Mesendoderm (in vitro differentiated cells): ENCODE measurements around the gene OTUD3.

Experiments used
- DNase-seq: peaks from one replicate; pipeline ENCODE4 v3.0.0; 2013
- H2AK5ac ChIP-seq: 2 replicates; pipeline ENCODE4 v1.6.1; 2013; ENCODE audit warnings: low read length, inconsistent platforms
- H2BK120ac ChIP-seq: 2 replicates; pipeline ENCODE4 v1.6.1; 2013; ENCODE audit warnings: low read depth, mild to moderate bottlenecking, low read length, moderate library complexity, mixed read lengths
- H2BK15ac ChIP-seq: replicated peaks from 2 replicates; pipeline ENCODE4 v1.6.1; 2013; ENCODE audit warnings: low read depth, mild to moderate bottlenecking, moderate library complexity
- H2BK5ac ChIP-seq: 2 replicates; pipeline ENCODE4 v1.6.1; 2013; ENCODE audit warnings: low read length, inconsistent platforms
- H3K18ac ChIP-seq: 2 replicates; pipeline ENCODE4 v1.6.1; 2013; ENCODE audit warnings: mild to moderate bottlenecking, low read length, mixed read lengths
- H3K23ac ChIP-seq: one replicate; pipeline ENCODE4 v1.6.1; 2013; ENCODE audit warnings: low read length
- H3K27ac ChIP-seq: 2 replicates; pipeline ENCODE4 v1.5.1; 2013; ENCODE audit warnings: low read depth, mild to moderate bottlenecking, inconsistent platforms, low read length, moderate library complexity
- H3K27me3 ChIP-seq: 2 replicates; pipeline ENCODE4 v1.6.1; 2013; ENCODE audit warnings: low read length, control low read depth, mild to moderate bottlenecking, inconsistent platforms; ENCODE audit not compliant: insufficient read depth, poor library complexity
- H3K36me3 ChIP-seq: 2 replicates; pipeline ENCODE4 v1.6.1; 2013; ENCODE audit warnings: low read length, inconsistent platforms; ENCODE audit not compliant: control insufficient read depth, insufficient read depth
- H3K4ac ChIP-seq: one replicate; pipeline ENCODE4 v1.6.1; 2013; ENCODE audit warnings: low read depth, mild to moderate bottlenecking, low read length, moderate library complexity
- H3K4me1 ChIP-seq: 2 replicates; pipeline ENCODE4 v1.6.1; 2013; ENCODE audit warnings: low read depth, low read length, inconsistent platforms; ENCODE audit not compliant: control insufficient read depth
- H3K4me2 ChIP-seq: 2 replicates; pipeline ENCODE4 v1.6.1; 2013; ENCODE audit warnings: low read length
- H3K4me3 ChIP-seq: 2 replicates; pipeline ENCODE4 v1.5.1; 2013; ENCODE audit warnings: mild to moderate bottlenecking, low read length
- H3K56ac ChIP-seq: one replicate; pipeline ENCODE4 v1.6.1; 2013; ENCODE audit warnings: low read length
- H3K79me1 ChIP-seq: 2 replicates; pipeline ENCODE4 v1.6.1; 2013; ENCODE audit warnings: low read length, inconsistent platforms
- H3K79me2 ChIP-seq: 2 replicates; pipeline ENCODE4 v1.6.1; 2013; ENCODE audit warnings: mild to moderate bottlenecking, low read length; ENCODE audit not compliant: control insufficient read depth, insufficient read depth
- H3K9ac ChIP-seq: 2 replicates; pipeline ENCODE4 v1.6.1; 2013; ENCODE audit warnings: low read length, inconsistent platforms
- H4K5ac ChIP-seq: one replicate; pipeline ENCODE4 v1.6.1; 2013; ENCODE audit warnings: low read length
- H4K8ac ChIP-seq: one replicate; pipeline ENCODE4 v1.6.1; 2013; ENCODE audit warnings: low read depth, mild to moderate bottlenecking, control low read depth, low read length, moderate library complexity
- WGBS: extraction: QIAGEN DNeasy Blood & Tissue Kit; methylation state at CpG from one replicate; pipeline ENCODE4 v1.1.7; 2013; ENCODE audit warnings: low lambda C conversion rate, missing lambda C conversion rate; ENCODE audit not compliant: insufficient coverage; ENCODE audit errors: extremely low coverage; 5-methylcytosine and 5-hydroxymethylcytosine counted together

Gene OTUD3

DNA sequence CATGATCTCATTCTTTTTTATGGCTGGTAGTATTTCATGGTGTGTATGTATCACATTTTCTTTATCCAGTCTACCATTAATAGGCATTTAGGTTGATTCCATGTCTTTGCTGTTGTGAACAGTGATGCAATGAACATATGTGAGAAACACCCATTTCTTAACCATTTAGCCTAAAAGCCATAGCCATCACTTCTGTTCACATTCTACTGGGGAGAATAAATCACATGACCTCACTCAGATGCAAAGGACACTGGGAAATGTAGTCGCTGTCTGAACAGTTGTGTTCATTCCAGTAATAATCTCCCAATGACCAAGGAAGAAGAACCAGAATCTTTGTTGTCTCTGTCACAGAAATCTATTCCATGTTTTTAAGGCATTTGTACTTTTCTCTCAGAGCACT lies 56.3 kb downstream of the OTUD3 start:
- H3K9ac ChIP-seq, result no peak overlapping the region
- WGBS, result no CpG with 5 or more reads among the region's 1 CpG
- H2BK15ac ChIP-seq, result no peak overlapping the region
- no peaks in the 10 kb centered on the region for H3K27me3 ChIP-seq
- H2AK5ac ChIP-seq, result no peak overlapping the region
- no peak overlapping the region for H3K4ac ChIP-seq
- H4K8ac ChIP-seq, result no peak overlapping the region
- H3K4me3 ChIP-seq, result no peak overlapping the region
- H3K36me3 ChIP-seq, result no peaks in the 10 kb centered on the region
- no peak overlapping the region for H3K18ac ChIP-seq
- no peak overlapping the region for H2BK120ac ChIP-seq
- no peaks in the 10 kb centered on the region for H3K4me1 ChIP-seq
- H3K27ac ChIP-seq, result no peak overlapping the region
- DNase-seq, result no peak
- no peaks in the 10 kb centered on the region for H3K79me1 ChIP-seq
- H4K5ac ChIP-seq, result no peak overlapping the region
- H2BK5ac ChIP-seq, result no peak overlapping the region
- no peak overlapping the region for H3K23ac ChIP-seq
- no peaks in the 10 kb centered on the region for H3K79me2 ChIP-seq
- H3K4me2 ChIP-seq, result no peak overlapping the region
- H3K56ac ChIP-seq, result no peak overlapping the region

DNA sequence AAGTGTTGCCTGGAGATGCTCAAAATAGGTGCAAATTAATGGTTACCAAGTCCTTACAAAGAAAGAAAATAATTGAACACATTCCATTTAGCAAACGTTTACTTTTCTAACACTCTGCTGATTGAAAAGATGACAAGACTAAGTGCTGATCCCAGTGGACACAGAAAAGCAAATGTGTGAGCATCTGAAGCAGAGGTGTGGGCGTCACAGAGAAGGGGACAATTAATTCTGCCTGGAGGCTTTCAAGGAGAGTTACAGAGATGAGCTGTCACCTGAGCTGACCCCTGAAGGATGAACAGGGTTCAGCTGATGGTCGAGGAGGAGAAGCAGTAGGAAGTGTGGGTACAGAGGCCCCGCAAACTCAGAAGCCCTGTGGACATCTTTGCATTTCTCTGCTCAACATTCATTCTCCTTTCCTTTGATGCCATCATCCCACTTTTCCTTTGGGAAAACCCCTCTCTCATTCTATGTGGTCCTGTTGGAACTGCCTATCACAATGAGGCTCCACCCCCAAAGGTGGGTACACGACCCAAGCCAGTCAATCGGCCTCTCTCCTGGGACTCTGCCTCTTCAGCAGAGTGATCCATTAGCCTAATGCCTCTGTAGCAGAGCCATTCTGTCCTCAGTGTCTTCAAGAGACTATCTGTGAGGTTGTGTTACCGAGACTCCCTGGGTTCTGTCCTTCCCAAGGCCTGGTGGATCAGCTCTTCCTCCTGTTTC lies 58.5 kb downstream of the OTUD3 start:
- no CpG with 5 or more reads among the region's 7 CpGs for WGBS
- H3K4ac ChIP-seq, result no peak overlapping the region
- H2BK5ac ChIP-seq, result no peak overlapping the region
- no peak overlapping the region for H3K4me3 ChIP-seq
- no peaks in the 10 kb centered on the region for H3K79me1 ChIP-seq
- no peaks in the 10 kb centered on the region for H3K79me2 ChIP-seq
- no peak overlapping the region for H4K5ac ChIP-seq
- H2BK15ac ChIP-seq, result no peak overlapping the region
- no peak overlapping the region for H3K18ac ChIP-seq
- no peak for DNase-seq
- H4K8ac ChIP-seq, result no peak overlapping the region
- no peaks in the 10 kb centered on the region for H3K4me1 ChIP-seq
- H3K27ac ChIP-seq, result no peak overlapping the region
- H3K36me3 ChIP-seq, result no peaks in the 10 kb centered on the region
- no peak overlapping the region for H3K9ac ChIP-seq
- no peak overlapping the region for H2BK120ac ChIP-seq
- H3K56ac ChIP-seq, result no peak overlapping the region
- H2AK5ac ChIP-seq, result no peak overlapping the region
- H3K27me3 ChIP-seq, result no peaks in the 10 kb centered on the region
- no peak overlapping the region for H3K23ac ChIP-seq
- no peak overlapping the region for H3K4me2 ChIP-seq

- Histone ChIP-seq H4K8ac (no peak overlapping the region), H3K18ac (no peak overlapping the region), H3K36me3 (no peaks in the 10 kb centered on the region), H3K4me2 (no peak overlapping the region), H3K79me1 (no peaks in the 10 kb centered on the region), H3K79me2 (no peaks in the 10 kb centered on the region), H3K4me1 (no peaks in the 10 kb centered on the region), H2BK5ac (no peak overlapping the region), H2AK5ac (no peak overlapping the region), H3K4me3 (no peak overlapping the region), H2BK120ac (no peak overlapping the region), H3K9ac (no peak overlapping the region), H3K27me3 (no peaks in the 10 kb centered on the region), H2BK15ac (no peak overlapping the region), H3K56ac (no peak overlapping the region), H3K23ac (no peak overlapping the region), H3K4ac (no peak overlapping the region), H3K27ac (no peak overlapping the region), H4K5ac (no peak overlapping the region)
- DNase-seq, result no peak
- no CpG with 5 or more reads among the region's 3 CpGs for WGBS
Measured at GRCh38 chr1:19941206-19941568, 59.0 kb downstream of the OTUD3 start.

- H3K4me2 ChIP-seq, result no peak overlapping the region
- H3K23ac ChIP-seq, result no peak overlapping the region
- no peak overlapping the region for H2BK15ac ChIP-seq
- no peak overlapping the region for H3K4me3 ChIP-seq
- no peak overlapping the region for H2BK120ac ChIP-seq
- no peak overlapping the region for H3K27ac ChIP-seq
- no peaks in the 10 kb centered on the region for H3K4me1 ChIP-seq
- no peak overlapping the region for H4K8ac ChIP-seq
- no peak overlapping the region for H2BK5ac ChIP-seq
- H3K18ac ChIP-seq, result no peak overlapping the region
- H3K4ac ChIP-seq, result no peak overlapping the region
- no peaks in the 10 kb centered on the region for H3K27me3 ChIP-seq
- no peak for DNase-seq
- no peaks in the 10 kb centered on the region for H3K79me2 ChIP-seq
- no peaks in the 10 kb centered on the region for H3K36me3 ChIP-seq
- H3K56ac ChIP-seq, result no peak overlapping the region
- H2AK5ac ChIP-seq, result no peak overlapping the region
- H3K9ac ChIP-seq, result no peak overlapping the region
- no peak overlapping the region for H4K5ac ChIP-seq
- WGBS, result no CpG with 5 or more reads among the region's 3 CpGs
- H3K79me1 ChIP-seq, result no peaks in the 10 kb centered on the region
Measured at GRCh38 chr1:19942088-19942487, 59.9 kb downstream of the OTUD3 start.

DNA sequence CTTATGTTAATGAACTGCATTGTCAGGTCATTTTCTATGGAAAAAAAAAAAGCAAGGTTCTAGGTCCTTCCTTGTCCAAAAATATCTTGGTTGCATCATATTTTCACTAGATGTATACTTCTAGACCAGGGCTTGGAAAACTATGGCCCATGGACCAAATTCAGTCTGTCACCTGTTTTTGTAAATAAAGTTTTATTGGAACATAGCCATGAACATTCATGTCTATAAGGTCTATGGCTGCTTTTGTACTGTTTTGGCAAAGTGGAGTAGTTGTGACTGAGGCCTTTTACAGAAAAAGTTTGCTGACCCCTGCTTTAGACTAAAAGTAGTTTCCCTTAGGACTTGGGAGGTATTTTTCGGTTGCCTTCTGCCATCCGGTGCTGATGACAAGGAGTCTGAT lies 60.5 kb downstream of the OTUD3 start:
- no peak overlapping the region for H3K27ac ChIP-seq
- no peaks in the 10 kb centered on the region for H3K79me2 ChIP-seq
- no peak overlapping the region for H2AK5ac ChIP-seq
- DNase-seq, result no peak
- H4K5ac ChIP-seq, result no peak overlapping the region
- H2BK5ac ChIP-seq, result no peak overlapping the region
- H3K56ac ChIP-seq, result no peak overlapping the region
- no peak overlapping the region for H3K18ac ChIP-seq
- H3K4me1 ChIP-seq, result no peaks in the 10 kb centered on the region
- no peak overlapping the region for H3K9ac ChIP-seq
- H3K4me3 ChIP-seq, result no peak overlapping the region
- no peak overlapping the region for H2BK120ac ChIP-seq
- H3K4me2 ChIP-seq, result no peak overlapping the region
- no peak overlapping the region for H2BK15ac ChIP-seq
- H3K36me3 ChIP-seq, result no peaks in the 10 kb centered on the region
- H3K4ac ChIP-seq, result no peak overlapping the region
- no peaks in the 10 kb centered on the region for H3K27me3 ChIP-seq
- no peaks in the 10 kb centered on the region for H3K79me1 ChIP-seq
- H3K23ac ChIP-seq, result no peak overlapping the region
- WGBS, result no CpG with 5 or more reads among the region's 2 CpGs
- H4K8ac ChIP-seq, result no peak overlapping the region

DNA sequence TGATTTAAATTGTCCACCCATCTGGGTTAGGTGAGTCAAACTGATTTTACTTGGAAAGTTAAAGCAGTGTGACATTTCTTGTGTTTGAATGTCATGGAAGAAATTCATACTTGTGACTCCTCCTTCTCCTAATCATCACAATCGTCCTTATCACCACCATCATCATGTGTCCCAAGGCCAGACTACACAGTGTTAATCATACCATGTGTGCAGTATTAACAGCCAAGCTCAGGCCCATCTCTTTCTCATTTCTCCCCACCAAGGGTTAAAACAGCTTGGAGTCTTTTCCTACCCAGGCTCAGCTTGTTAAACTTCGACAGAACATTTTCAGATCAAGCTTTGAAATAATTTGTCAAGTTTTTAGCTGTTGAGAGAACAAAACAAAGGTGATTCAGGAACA lies 63.7 kb downstream of the OTUD3 start:
- no peak overlapping the region for H2BK15ac ChIP-seq
- H3K4me2 ChIP-seq, result no peak overlapping the region
- H2BK5ac ChIP-seq, result no peak overlapping the region
- no peak for DNase-seq
- no peak overlapping the region for H3K23ac ChIP-seq
- no peaks in the 10 kb centered on the region for H3K27me3 ChIP-seq
- no peaks in the 10 kb centered on the region for H3K4me1 ChIP-seq
- H2AK5ac ChIP-seq, result no peak overlapping the region
- H3K79me2 ChIP-seq, result no peaks in the 10 kb centered on the region
- no peak overlapping the region for H2BK120ac ChIP-seq
- WGBS, result no CpG with 5 or more reads among the region's 2 CpGs
- H4K5ac ChIP-seq, result no peak overlapping the region
- H4K8ac ChIP-seq, result no peak overlapping the region
- H3K4me3 ChIP-seq, result no peak overlapping the region
- no peak overlapping the region for H3K4ac ChIP-seq
- no peak overlapping the region for H3K9ac ChIP-seq
- no peak overlapping the region for H3K27ac ChIP-seq
- no peak overlapping the region for H3K56ac ChIP-seq
- H3K79me1 ChIP-seq, result no peaks in the 10 kb centered on the region
- H3K18ac ChIP-seq, result no peak overlapping the region
- no peaks in the 10 kb centered on the region for H3K36me3 ChIP-seq
